Progenitor cell of endocrine pancreas (in vitro differentiated cells): Measurements from ENCODE around the gene RPAIN. TPM values are rescaled to one million over a fixed set of nuclear protein-coding genes. Genes with fewer than 3 reads are reported as not detected.

Source experiments
- DNase-seq: peaks from one replicate; pipeline ENCODE4 v3.0.0; 2021; ENCODE audit warnings: low spot score; ENCODE audit not compliant: unreplicated experiment
- H3K27ac Mint-ChIP-seq: 2 replicates; pipeline ENCODE4 v1.8.0; 2021; ENCODE audit warnings: mild to moderate bottlenecking, moderate library complexity, mixed read lengths
- H3K27me3 Mint-ChIP-seq: 2 replicates; pipeline ENCODE4 v1.8.0; 2021; ENCODE audit warnings: mixed read lengths
- H3K36me3 Mint-ChIP-seq: 2 replicates; pipeline ENCODE4 v1.8.0; 2022; ENCODE audit warnings: mixed read lengths; ENCODE audit not compliant: insufficient read depth
- H3K4me1 Mint-ChIP-seq: 2 replicates; pipeline ENCODE4 v1.8.0; 2021; ENCODE audit warnings: low read depth, mixed read lengths
- H3K4me3 Mint-ChIP-seq: 2 replicates; pipeline ENCODE4 v1.8.0; 2021; ENCODE audit warnings: low read depth, mild to moderate bottlenecking, moderate library complexity, mixed read lengths
- H3K9me3 Mint-ChIP-seq: 2 replicates; pipeline ENCODE4 v1.8.0; 2021; ENCODE audit warnings: low read depth, mixed read lengths
- CTCF ChIP-seq: fragments of 200-600 bp; sonication (generic); IDR thresholded peaks from one replicate; pipeline ENCODE4 v1.5.0; 2021; ENCODE audit warnings: antibody characterized with exemption, mild to moderate bottlenecking; ENCODE audit not compliant: unreplicated experiment
- total RNA-seq: library from RNA; stranded (reverse); gene quantifications from 2 replicates; pipeline ENCODE4 v1.2.1, GENCODE V29; 2021

The RPAIN gene
- total RNA-seq, 1 donor from 2014 or later = 115 TPM

- Mint-ChIP-seq H3K27me3 (no peaks in the 10 kb centered on the region), H3K9me3 (no peaks in the 10 kb centered on the region), H3K4me3 (peak overlapping the region; percentile 99), H3K36me3 (peaks cover 11% of the 10 kb centered on the region), H3K4me1 (peaks cover 23% of the 10 kb centered on the region), H3K27ac (peak overlapping the region; percentile 99)
- TF ChIP-seq CTCF = no peak
- no peak for DNase-seq
Observed at GRCh38 chr17:5418858-5419355, 1.1 kb upstream of the RPAIN start.

GRCh38 chr17:5419356-5419958 lies 525 bp upstream of the RPAIN start, which contains the start of gene NUP88:
Gene NUP88, minus strand, starts transcription at chr17:5419662. Its CDS starts 12 bp downstream, at chr17:5419650.
- DNase-seq = peak; percentile 96
- peaks cover 11% of the 10 kb centered on the region for H3K36me3 Mint-ChIP-seq
- TF ChIP-seq CTCF = no peak
- H3K4me3 Mint-ChIP-seq = peak within 1 kb of the TSS; percentile 99
- peaks cover 23% of the 10 kb centered on the region for H3K4me1 Mint-ChIP-seq
- H3K27me3 Mint-ChIP-seq = no peaks in the 10 kb centered on the region
- H3K9me3 Mint-ChIP-seq = no peaks in the 10 kb centered on the region
- H3K27ac Mint-ChIP-seq = peak within 1 kb of the TSS; percentile 99

- Mint-ChIP-seq H3K4me3 (no peak overlapping the region), H3K27ac (no peak overlapping the region), H3K27me3 (no peaks in the 10 kb centered on the region), H3K36me3 (peaks cover 22% of the 10 kb centered on the region), H3K4me1 (peaks cover 23% of the 10 kb centered on the region), H3K9me3 (no peaks in the 10 kb centered on the region)
- no peak for TF ChIP-seq CTCF
- DNase-seq = no peak
Observed at GRCh38 chr17:5422505-5422904, 2.5 kb downstream of the RPAIN start.

- Mint-ChIP-seq H3K9me3 (no peaks in the 10 kb centered on the region), H3K4me1 (peaks cover 14% of the 10 kb centered on the region), H3K27ac (no peak overlapping the region), H3K4me3 (no peak overlapping the region), H3K36me3 (peaks cover 37% of the 10 kb centered on the region), H3K27me3 (no peaks in the 10 kb centered on the region)
- no peak for DNase-seq
- TF ChIP-seq CTCF = no peak
Observed at GRCh38 chr17:5424909-5425308, 4.9 kb downstream of the RPAIN start.

GRCh38 chr17:5425826-5426225 lies 5.8 kb downstream of the RPAIN start:
- no peak for TF ChIP-seq CTCF
- Mint-ChIP-seq H3K9me3 (no peaks in the 10 kb centered on the region), H3K4me1 (peaks cover 11% of the 10 kb centered on the region), H3K36me3 (peaks cover 42% of the 10 kb centered on the region), H3K27me3 (no peaks in the 10 kb centered on the region), H3K27ac (no peak overlapping the region), H3K4me3 (no peak overlapping the region)
- no peak for DNase-seq
